ENCODE results near the gene HTT. TPM values are rescaled to one million over a fixed set of nuclear protein-coding genes. Genes with fewer than 3 reads are reported as not detected.
"Not testable (repeated sequence)": the region's sequence is repeated elsewhere in the genome, so short reads cannot be mapped to it uniquely, and the experiment has no call there.

The HTT gene
- total RNA-seq, 2 donors from 2014 or later: 51.0 to 55.5 TPM

DNA sequence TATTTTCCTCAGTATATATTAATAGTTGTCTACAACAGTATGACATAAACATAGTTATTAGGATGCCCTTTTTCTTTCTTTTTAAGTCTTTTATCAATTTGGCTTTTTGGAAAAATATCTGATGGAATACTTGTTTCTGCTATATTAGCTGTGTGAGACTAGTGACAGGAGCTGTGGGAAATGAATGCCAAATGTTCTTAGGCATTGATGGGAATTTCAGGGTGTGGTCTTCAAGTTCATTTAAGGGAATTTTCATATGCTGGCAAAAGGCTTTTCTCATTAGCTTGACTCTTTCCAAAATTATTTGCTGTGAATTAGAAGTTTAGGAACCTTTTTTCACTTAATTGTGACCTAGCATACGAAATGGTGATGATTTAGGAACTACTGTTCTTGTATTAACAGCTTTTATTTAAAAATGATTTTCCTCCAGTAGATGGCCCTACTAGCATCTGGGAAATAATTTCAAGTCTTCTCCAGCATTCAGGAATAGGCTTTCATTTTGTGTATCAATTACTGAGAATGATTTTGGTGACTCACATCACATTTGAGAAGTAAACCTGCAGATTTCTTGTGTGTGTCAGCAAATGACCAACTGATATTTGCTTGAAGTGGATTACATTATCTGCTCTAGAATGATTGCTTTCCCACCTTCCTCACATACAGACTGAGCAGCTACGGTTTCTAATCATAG is 70.9 kb downstream of the HTT start:
- intact Hi-C loops (cut with DNase I): no loop called here
- peaks cover 9% of the 10 kb centered on the region for H3K36me3 ChIP-seq

DNA sequence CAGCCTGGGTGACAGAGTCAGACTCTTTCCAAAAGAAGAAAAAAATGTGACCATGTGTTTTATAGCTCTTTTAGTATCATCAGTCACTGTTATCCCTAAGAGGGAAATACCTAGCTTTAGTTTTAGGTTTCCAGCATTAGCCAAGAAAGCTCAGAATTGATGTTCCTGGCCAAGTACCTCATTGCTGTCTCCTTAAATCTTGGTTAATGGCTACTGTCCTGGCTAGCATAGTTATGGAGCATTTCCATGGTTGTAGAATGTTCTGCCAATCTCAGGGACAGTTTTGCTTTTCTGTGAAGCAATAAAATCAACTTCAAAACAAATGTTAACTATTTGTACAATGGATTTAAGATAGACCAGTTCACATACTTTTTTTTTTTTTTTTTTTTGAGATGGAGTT is 74.4 kb downstream of the HTT start:
- no peak overlapping the region for H3K4me3 ChIP-seq
- H3K4me1 ChIP-seq: no peaks in the 10 kb centered on the region
- no peak overlapping the region for H3K9ac ChIP-seq (ENCODE audit: low read depth in 2 of 2, low read length in 2 of 2)
- H3K36me3 ChIP-seq: peaks cover 5% of the 10 kb centered on the region
- DNase-seq: no peak
- intact Hi-C loops (cut with DNase I): no loop called here
- no peaks in the 10 kb centered on the region for H3K9me3 ChIP-seq
- no peaks in the 10 kb centered on the region for H3K27me3 ChIP-seq
- no peak overlapping the region for H3K27ac ChIP-seq
- TF ChIP-seq, protein P1, sequence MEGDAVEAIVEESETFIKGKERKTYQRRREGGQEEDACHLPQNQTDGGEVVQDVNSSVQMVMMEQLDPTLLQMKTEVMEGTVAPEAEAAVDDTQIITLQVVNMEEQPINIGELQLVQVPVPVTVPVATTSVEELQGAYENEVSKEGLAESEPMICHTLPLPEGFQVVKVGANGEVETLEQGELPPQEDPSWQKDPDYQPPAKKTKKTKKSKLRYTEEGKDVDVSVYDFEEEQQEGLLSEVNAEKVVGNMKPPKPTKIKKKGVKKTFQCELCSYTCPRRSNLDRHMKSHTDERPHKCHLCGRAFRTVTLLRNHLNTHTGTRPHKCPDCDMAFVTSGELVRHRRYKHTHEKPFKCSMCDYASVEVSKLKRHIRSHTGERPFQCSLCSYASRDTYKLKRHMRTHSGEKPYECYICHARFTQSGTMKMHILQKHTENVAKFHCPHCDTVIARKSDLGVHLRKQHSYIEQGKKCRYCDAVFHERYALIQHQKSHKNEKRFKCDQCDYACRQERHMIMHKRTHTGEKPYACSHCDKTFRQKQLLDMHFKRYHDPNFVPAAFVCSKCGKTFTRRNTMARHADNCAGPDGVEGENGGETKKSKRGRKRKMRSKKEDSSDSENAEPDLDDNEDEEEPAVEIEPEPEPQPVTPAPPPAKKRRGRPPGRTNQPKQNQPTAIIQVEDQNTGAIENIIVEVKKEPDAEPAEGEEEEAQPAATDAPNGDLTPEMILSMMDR (IDR thresholded peaks at IDR 0.05): no peak

More for the DNA sequence above, 70.9 kb downstream of the HTT start:
- Histone ChIP-seq H3K4me3 (no peak overlapping the region), H3K9ac (ENCODE audit: low read depth in 2 of 2, low read length in 2 of 2) (no peak overlapping the region), H3K9me3 (no peaks in the 10 kb centered on the region), H3K27me3 (no peaks in the 10 kb centered on the region), H3K27ac (no peak overlapping the region), H3K4me1 (no peaks in the 10 kb centered on the region)
- no peak for DNase-seq
- TF ChIP-seq, protein P1 (IDR thresholded peaks at IDR 0.05): no peak

DNA sequence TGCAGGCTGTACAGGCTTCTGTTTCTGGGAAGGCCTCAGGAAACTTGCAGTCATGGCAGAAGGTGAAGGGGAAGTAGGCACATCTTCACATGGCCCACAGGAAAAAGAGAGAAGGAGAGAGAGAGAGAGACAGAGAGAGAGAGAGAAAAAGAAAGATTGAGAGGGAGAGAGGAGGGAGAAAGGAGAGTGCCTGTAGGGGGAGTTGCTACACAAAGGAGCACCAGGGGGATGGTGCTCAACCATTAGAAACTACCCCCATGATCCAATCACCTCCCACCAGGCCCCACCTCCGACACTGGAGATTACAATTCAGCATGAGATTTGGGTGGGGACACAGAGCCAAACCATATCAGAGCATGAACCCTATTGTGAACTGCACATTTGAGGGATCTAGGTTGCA is 76.8 kb downstream of the HTT start:
- H3K9me3 ChIP-seq; intact Hi-C loops (cut with DNase I); H3K27ac ChIP-seq; H3K9ac ChIP-seq (ENCODE audit: low read depth in 2 of 2, low read length in 2 of 2); H3K4me3 ChIP-seq; DNase-seq; H3K27me3 ChIP-seq; H3K4me1 ChIP-seq: not testable (repeated sequence)
- H3K36me3 ChIP-seq: peaks cover 19% of the 10 kb centered on the region

DNA sequence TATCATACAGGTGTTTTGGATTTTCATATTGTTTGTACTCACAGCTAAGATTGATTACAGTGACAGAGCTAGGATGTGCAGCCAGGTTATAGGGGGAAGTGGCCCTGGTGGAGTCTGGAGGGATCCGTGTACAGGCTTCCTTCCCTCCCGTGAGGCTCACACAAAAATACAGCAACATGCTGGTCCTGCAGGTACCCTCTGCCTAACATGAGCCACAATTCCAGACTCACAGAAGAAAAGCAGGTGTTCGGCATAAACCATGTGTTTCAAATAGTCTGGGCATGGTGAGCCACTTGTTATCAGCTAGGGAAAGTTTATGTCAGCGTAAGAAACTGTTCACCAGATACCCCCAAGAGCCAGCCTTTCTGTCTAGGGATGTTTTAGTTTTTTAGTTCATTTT is 82.9 kb downstream of the HTT start:
- H3K4me1 ChIP-seq: no peaks in the 10 kb centered on the region
- H3K27me3 ChIP-seq: no peaks in the 10 kb centered on the region
- TF ChIP-seq, protein P1 (IDR thresholded peaks at IDR 0.05): no peak
- peaks cover 19% of the 10 kb centered on the region for H3K36me3 ChIP-seq
- H3K9ac ChIP-seq (ENCODE audit: low read depth in 2 of 2, low read length in 2 of 2): no peak overlapping the region
- no peak for DNase-seq
- no peaks in the 10 kb centered on the region for H3K9me3 ChIP-seq
- intact Hi-C loops (cut with DNase I): no loop called here
- H3K4me3 ChIP-seq: no peak overlapping the region
- H3K27ac ChIP-seq: no peak overlapping the region

DNA sequence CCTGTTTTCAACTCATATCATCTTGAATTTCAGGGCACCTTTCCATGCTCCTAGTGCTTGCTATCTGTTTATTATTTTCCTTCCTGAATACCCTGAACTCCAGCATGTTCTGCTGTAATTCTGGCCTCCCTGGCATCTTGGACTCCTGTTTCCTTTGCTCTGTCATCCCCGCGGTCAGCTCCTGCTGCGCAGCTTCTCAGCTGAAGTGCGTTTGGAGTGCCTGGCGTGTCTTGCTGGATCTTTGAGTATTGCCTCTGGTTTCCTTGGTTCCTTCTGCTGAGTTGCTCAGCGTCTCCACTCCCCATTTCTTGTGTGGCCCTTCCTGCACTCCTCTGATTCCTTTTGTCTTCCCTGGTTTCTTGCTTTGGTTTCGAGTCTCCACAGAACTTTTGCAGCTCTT is 84.4 kb downstream of the HTT start:
- no peak overlapping the region for H3K4me3 ChIP-seq
- peaks cover 20% of the 10 kb centered on the region for H3K36me3 ChIP-seq
- no peaks in the 10 kb centered on the region for H3K9me3 ChIP-seq
- no peak overlapping the region for H3K9ac ChIP-seq (ENCODE audit: low read depth in 2 of 2, low read length in 2 of 2)
- intact Hi-C loops (cut with DNase I): no loop called here
- H3K27me3 ChIP-seq: no peaks in the 10 kb centered on the region
- no peak overlapping the region for H3K27ac ChIP-seq
- TF ChIP-seq, protein P1 (IDR thresholded peaks at IDR 0.05): no peak
- no peak for DNase-seq
- no peaks in the 10 kb centered on the region for H3K4me1 ChIP-seq

DNA sequence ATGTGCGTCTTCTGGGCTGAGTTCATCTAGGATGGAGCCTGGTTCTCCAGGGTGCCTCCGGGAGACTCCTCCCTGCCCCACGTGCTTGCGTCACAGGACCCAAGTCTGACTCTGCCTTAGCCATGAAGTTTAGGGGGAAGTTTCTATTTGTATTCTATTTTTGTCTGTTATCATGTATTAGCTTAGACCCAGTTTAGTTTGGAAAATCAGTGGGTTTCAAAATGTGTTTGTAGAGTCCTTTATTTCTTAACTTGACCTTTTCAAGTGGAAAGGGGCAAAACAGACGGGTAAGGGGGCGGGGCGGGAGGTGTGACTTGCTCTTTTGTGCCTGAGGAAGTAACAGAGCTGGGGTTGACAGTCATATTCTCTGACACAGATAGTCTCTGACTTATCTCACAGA is 86.0 kb downstream of the HTT start:
- no peaks in the 10 kb centered on the region for H3K27me3 ChIP-seq
- intact Hi-C loops (cut with DNase I): no loop called here
- H3K27ac ChIP-seq: no peak overlapping the region
- TF ChIP-seq, protein P1 (IDR thresholded peaks at IDR 0.05): no peak
- H3K4me3 ChIP-seq: no peak overlapping the region
- no peak for DNase-seq
- H3K9ac ChIP-seq (ENCODE audit: low read depth in 2 of 2, low read length in 2 of 2): no peak overlapping the region
- no peaks in the 10 kb centered on the region for H3K4me1 ChIP-seq
- peaks cover 12% of the 10 kb centered on the region for H3K36me3 ChIP-seq
- no peaks in the 10 kb centered on the region for H3K9me3 ChIP-seq

DNA sequence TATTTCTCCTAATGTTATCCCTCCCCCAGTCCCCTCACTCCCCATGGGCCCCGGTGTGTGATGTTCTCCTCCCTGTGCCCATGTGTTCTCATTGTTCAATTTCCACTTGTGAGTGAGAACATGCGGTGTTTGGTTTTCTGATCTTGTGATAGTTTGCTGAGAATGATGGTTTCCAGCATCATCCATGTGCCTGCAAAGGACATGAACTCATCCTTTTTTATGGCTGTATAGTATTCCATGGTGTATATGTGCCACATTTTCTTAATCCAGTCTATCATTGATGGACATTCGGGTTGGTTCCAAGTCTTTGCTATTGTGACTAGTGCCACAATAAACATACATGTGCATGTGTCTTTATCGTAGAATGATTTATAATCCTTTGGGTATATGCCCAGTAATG is 86.6 kb downstream of the HTT start:
- H3K9ac ChIP-seq (ENCODE audit: low read depth in 2 of 2, low read length in 2 of 2); H3K27ac ChIP-seq; DNase-seq; H3K27me3 ChIP-seq; H3K4me1 ChIP-seq; H3K9me3 ChIP-seq; H3K36me3 ChIP-seq; H3K4me3 ChIP-seq; intact Hi-C loops (cut with DNase I): not testable (repeated sequence)

DNA sequence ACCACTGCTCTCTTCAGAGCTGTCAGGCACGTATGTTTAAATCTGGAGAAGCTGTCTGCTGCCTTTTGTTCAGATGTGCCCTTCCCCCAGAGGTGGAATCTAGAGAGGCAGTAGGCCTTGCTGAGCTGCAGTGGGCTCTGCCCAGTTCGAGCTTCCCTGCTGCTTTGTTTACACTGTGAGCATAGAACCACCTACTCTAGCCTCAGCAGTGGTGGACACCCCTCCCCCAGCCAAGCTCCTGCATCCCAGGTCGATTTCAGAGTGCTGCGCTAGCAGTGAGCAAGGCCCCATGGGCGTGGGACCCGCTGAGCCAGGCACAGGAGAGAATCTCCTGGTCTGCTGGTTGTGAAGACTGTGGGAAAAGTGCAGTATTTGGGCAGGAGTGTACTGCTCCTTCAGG is 92.0 kb downstream of the HTT start:
- intact Hi-C loops (cut with DNase I); H3K36me3 ChIP-seq: not testable (repeated sequence)

More for the DNA sequence above, 92.0 kb downstream of the HTT start:
- H3K9ac ChIP-seq (ENCODE audit: low read depth in 2 of 2, low read length in 2 of 2); H3K9me3 ChIP-seq; H3K4me1 ChIP-seq; H3K27me3 ChIP-seq; DNase-seq; H3K27ac ChIP-seq; H3K4me3 ChIP-seq: not testable (repeated sequence)
